Activated CD4-positive, alpha-beta T cell treated with anti-CD3 and anti-CD28 coated beads, Interleukin-2, amount 50 U/mL, for 16 hours (primary cell): ENCODE results near the gene FANCB.

Experiments used
- DNase-seq: peaks from one replicate; pipeline ENCODE4 v3.0.0-alpha.2; 2020

Gene FANCB

DNA sequence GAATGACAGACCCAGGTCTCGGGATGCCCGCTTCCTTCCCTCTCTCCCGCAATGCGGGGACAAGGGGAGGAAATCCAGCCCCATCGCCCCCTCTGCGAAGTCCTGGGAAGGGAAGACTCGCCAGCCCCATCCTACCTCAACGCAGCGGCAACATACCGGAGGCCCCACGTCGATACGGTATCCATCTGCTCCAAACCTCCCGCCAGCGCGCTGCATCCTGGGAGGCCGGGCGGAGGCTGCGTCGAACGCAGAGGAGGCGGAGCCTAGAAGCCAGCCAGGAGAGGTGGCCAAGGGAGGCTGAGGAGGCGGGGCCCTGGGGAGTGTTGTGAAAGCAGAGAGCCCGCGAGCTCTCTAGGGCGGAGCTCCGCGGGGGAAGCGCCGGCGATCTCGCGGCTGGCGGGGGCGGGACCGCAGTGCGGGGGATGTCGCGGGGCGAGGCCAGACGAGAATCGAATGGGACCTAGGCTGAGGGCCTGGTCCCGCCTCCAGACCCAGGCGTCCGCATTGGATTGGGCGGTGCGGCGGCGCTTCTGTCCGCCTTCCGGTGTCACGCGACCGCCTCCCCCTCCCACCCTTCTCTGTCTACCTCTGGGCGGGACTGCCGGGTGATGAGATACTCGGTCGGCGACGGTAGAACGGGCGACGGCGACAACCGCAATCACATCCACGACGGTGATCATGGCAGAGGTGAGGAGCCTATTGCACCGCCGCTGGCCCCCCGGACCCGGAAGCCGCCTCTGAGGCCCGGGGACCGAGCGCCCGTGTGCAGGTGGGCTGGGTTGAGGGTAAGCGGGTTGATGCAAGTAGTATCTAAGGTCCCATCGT, at the start of gene FANCB, which contains the start of gene MOSPD2:
Gene FANCB, minus strand, starts transcription at position 219 of the 825 bp plus-strand sequence. CDS start 7,559 bp downstream, outside the sequence.
Gene MOSPD2, plus strand, starts transcription at position 571 of the 825 bp plus-strand sequence. Its CDS starts 108 bp downstream, at position 679.
- DNase-seq, result peak; percentile 95

DNA sequence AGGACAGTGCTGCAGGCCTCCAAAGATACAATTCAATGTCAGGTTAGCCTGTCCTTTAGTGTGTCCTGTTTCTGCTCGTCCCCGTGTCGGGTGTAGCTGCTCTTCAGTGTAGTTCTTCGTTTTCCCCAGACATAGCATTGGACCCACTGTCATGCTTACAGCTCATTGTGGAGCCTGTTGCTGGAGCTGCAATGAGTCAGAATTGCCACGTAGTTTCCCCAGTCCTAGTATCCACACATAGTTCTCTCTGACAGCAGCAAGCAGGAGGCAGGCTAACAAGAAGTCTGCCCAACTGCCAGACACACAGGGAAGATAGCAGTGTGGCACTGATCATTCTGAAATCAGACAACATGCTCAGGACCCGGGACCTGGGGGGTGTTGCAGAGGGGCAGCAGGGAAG, 49.6 kb upstream of the FANCB start:
- no peak for DNase-seq

DNA sequence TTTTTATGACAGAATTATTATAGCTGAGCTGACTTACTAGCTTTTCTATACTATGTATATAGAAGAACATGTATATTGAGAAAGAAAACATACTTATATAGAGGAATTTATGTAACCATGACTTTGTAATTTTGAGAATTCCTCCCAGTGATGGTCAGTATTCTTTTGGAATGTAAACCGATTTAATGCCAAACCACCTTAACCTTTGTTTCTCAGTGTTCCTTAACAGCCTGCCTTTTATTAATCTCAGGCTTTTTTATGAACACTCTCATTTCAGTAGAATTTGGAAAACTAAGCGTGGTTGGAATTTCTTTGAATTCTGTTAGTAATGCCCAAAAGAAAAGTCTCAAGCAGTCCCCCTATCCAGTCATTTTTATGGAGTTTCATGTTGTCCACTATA, 47.3 kb upstream of the FANCB start:
- DNase-seq, result no peak

DNA sequence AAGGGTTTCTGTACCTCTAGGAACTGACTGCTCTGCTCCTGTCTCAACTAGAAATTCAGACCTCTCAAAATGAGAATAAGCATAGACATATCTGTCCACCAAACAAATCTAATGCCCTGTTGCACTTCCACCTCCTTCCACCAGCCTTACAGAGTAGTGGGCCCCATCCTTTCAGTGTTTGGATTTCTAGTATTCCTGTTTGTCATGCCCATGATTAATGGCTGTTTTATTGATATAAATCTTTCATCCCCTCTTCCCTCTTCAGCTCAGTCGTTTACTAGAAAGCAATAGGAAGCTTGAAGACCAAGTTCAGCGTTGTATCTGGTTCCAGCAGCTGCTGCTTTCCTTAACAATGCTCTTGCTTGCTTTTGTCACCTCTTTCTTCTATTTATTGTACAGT, 46.5 kb upstream of the FANCB start:
- DNase-seq, result no peak

DNA sequence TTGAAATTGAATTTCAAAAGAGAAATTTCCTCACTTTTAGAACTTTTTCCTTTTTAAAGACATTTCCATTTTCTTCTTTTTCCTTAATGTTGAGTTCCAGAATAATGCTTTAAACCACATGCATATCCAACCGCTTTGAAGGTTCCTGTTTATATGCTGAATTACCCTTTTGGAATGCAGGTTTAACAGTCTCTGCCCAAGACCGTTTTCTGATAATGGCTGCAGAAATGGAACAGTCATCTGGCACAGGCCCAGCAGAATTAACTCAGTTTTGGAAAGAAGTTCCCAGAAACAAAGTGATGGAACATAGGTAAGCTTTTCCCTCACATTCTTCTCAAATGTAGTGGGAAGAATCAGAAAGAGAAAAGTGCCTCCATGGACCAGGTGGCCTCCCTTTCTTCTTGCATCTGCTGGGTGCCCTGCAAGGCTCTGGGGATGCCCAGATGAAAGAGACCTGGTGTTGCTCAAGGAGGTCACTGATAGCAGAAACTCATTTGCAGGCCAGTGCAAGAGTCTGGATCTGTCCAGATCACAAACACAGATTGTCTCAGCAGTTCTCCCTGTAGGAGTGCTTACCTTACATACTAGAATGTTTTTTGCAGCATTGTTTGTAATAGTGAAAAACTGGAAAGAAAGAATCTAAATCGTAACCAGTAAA, 43.3 kb upstream of the FANCB start:
- no peak for DNase-seq

DNA sequence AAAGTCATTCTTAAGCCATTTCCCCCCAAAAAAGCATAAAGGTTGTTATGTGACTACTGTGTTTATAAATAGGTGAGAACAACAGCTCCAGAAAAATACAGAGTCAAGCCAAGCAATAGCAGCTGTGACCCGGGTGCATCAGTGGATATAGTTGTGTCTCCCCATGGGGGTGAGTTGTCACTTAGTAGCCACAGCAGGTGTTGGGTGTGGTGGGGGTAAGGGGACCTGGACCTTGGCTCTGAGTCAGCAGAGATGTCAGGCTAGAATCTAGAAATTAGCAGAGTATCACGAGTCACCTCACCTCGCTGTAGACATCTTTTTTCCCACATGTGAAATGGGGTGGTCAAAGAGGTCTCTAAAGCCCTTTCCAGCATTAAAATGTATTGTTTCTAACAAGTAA, 42.7 kb upstream of the FANCB start:
- DNase-seq, result no peak

DNA sequence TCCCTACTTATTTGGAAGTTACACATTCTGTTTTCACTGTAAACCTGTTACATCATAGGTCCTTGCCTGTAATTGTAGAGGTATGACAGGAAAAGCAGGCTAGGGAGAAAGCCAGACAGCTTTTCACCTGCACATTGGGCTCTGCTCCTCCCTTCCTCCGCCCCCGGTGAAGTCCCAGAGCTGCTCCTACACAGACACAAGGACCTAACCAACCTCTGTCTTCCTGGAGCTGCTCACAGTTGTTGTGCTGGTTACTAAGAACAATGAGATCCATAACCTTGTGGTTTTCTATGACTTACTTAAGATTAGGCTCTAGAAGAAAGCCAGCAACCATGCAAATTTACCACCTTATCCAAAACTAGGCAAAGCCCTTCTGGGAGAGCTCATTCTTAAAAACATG, 40.4 kb upstream of the FANCB start:
- DNase-seq, result no peak

DNA sequence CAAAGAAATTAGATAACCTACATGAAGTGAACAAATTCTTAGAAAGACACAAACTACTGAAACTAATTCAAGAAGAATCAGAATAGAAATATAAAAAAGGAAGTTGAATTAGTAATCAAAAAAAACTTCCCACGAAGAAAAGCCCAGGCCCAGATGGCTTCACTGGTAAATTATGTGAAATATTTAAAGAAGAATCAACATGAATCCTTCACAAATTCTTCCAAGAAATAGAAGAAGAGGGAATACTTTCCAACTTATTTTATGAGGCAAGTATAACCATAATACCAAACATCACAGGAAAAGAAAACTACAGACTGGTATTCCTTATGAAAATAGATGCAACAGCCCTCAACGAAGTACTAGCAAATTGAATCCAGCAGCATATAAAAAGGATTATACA, 31.0 kb upstream of the FANCB start:
- DNase-seq, result no peak

DNA sequence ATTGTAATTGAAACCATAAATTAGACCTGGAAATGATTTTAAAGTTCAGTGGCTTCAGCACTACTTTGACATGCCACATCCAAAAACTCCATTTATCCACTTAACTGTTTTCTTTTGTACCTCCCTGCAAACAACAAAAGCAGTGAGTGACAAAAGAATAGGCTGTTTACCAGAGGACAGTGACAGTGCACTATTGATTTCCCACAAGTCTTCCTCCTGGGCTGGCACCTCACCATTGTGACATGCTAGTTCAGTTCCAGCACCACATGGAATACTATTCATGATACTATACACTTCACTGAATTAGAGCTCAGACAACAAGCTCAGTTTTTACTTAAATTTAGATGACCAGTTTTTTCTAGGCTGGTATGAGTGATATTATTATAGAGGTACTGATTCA, 29.7 kb upstream of the FANCB start:
- no peak for DNase-seq

DNA sequence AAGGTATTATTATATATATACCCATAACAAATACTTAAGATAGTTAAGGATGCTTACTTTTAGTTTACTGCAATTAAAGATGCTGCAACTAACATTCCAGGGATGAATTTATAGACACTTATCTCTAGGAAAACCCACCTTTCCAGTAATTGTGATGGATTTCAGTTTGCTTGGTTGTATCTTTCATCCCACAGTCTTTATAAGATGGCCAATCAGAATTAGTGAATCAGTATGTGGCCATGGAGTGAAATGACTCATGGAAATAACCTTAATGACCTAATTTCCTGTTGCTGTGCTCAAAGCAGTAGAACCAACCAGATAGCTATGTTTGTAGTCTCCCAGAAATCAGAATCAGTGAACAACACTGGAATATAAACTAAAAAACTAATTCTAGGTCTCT, 26.7 kb upstream of the FANCB start:
- DNase-seq, result peak; percentile 33

DNA sequence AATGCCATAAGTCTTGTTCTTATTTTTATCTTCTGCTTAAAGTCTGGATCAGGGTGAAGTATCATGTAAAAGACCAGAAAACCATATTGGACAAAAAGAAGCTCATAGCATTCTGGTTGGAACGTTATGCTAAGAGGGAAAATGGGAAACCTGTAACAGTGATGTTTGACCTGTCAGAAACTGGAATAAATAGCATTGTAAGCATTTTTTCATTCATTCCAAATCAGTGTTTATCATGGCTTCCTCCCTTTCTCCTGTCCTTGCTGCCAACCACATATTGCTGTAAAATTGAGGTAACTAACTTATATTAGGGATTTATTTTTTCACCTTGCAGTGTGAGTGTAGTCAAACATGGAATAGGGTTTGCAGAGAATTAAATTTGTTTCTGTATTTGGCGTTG, 24.2 kb upstream of the FANCB start:
- no peak for DNase-seq

DNA sequence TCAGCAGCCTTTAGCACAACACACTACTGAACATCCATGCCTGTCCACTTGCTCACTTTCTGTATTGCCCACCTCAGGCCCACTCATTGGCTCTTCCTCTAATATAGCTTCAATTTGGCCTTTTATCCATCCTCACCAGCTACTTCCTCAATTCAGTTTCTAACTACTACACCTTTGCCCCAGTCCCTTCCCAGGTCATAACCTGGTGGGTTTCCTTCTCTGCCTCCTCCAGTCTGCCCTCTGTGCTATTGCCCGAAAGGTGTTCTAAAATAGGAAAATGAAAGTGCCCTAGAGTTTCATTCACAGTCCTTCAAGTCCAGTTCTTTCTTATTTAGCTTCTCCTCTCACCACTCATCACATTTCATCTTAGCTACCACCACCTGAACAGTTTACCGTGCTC, 23.4 kb upstream of the FANCB start:
- DNase-seq, result no peak

DNA sequence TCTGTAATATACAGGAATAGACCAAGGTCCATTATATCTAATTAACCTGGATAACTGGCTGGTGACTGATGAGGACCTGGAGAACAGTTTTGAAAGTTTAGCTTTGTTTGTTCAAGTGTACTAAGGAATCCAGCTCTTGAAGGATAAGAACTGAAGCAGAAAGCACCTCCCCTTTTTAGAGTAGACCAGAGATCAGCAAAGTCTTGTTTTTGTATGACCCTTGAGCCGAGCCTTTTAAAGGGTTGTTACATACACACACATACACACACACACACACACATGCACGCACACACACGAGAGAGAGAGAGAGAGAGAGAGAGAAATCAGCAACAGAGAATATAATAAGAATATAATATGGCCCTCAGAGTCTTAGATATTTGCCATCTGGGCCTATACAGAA, 13.4 kb upstream of the FANCB start:
- DNase-seq, result no peak

DNA sequence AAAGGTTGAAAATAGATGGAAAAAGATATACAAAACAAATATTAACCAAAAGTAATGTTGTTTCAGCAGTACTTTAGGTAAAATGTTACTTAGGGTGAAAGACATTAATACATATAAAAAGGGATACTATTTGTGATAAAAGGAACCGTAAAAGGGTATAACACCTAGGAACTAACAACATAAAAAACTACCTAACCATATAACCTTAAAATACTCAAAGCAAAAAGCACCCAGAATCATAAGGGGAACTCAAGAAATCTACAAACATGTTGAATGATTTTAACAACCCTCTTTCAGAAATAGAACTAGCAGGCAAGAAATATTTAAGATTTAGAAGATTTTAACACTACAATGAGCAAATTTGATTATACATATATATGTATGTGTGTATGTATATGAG, 11.8 kb upstream of the FANCB start:
- no peak for DNase-seq

DNA sequence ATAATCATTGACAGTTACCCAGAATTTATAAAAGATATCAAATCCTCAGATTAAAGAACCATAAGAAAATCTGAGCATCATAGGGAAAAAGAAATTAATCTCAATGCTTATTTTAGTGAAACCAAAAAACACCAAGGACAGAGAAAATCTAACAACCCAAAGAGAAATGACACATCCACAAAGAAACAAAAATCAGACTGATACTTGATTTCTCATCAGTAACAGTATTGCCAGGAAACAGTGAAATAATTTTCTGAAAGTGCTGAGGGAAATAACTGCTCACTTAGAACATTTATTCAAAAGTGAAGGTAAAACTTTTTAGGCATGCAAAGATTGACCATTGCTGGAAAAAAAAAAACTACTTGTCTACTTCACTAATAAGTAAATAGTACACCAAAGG, 11.0 kb upstream of the FANCB start:
- DNase-seq, result peak; percentile 25

DNA sequence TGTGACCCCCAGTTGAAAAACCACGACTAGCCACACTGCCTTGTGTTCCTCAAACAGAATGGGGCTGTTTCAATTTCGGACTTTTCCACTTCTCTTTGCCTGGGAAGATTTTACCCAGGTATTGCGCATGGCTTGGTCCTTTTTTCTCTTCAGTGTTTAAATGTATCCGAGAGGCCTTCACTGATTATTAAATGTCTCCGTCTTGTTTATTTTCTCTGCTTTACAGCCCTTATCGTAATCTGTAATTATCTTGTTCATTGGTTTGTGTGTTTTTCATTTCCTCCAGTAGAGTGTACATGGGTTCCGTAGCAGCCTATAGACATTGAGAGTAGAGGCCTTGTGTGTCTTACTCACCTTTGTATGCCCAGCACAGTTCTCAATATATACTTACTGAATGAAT, 2.8 kb upstream of the FANCB start:
- no peak for DNase-seq

DNA sequence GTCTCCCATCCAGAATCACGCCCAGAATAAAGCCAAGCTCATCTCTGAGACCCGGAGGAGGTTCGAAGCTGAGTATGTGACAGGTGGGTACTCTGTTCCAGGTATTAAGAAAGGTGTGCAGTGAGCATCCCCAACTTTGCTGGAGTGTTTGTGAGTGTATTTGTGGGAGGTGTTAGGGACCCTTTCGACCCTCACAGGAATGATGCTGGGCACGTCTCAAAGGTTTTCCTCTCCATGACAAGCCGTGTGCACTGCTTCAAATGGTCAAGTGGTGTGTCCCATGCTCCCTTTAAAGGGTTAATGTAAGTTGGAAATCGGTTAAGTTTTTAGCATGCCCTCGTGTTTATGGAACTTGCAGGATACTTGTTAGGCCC, 794 bp upstream of the FANCB start:
- DNase-seq, result no peak

DNA sequence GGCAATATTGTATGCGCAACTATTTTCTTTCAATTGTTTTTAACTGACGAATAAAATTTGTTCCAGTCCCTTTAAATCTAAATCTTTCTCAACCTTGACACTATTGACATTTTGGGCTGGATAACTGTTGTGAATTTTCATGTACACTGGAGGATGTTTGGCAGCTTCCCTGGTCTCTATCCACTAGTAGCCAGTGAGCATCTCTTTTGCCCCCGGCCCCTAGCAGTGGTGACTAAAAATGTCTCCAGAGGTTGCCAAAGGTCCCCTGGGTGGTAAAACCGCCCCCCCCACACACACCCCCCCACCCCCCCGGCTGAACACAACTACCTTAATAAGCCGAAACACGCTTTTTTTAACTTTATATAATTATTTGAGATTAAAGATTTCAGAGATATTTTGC, 514 bp downstream of the FANCB start:
- no peak for DNase-seq

DNA sequence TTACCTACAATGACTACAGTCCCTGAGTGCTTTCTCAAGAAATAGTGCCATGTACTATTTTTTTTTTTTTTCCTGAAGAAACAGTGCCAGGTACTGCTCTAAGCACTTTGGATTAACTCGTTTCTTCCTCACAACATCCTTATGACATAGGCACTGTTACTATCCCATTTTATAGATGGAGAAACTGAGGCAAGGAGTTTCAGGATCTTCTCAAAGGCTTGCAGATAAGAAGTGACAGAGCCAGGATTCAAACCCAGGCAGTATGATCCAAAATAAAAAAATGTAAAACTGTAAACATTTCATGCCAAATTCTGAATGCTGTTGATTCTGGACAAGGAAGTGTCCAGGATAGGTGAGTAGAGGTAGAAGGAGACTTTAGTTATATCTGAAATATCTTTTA, 1.1 kb downstream of the FANCB start:
- no peak for DNase-seq

DNA sequence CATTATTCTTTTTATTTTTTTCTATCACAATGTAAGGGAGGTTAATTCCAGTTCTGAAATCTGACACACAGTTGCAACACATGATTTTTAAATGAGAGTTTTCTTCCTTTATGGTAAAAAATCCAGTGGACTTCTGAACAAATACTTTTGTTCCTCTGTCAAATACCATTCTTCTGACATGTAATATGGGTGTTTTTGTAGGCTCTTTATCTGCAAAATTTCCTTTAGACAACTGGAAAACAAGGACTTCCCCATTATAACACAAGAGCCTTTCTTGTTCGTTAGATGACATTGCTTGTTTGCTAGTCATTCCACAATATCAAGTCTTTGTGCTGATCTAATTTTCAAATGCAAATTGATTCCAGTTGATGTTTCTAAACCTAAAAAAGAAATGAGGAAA, 7.7 kb downstream of the FANCB start:
- DNase-seq, result no peak

DNA sequence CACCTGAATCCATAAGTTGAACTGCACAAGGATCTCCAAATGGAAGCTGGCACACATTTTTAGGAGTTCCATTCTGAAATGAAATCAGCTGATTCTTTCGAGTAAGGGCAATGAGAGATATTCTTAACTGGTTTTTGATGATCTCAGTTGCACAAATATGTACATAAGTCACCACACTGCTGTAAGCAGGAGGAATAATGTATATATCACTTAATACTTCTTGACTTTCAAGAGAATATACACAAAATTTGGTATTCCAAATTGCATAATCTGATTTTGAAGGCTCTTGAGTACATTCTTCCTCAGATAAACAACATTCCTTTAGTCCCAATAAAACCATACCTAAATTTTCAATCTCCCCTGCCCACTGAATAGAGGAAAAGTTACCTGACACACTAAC, 8.2 kb downstream of the FANCB start:
- no peak for DNase-seq

DNA sequence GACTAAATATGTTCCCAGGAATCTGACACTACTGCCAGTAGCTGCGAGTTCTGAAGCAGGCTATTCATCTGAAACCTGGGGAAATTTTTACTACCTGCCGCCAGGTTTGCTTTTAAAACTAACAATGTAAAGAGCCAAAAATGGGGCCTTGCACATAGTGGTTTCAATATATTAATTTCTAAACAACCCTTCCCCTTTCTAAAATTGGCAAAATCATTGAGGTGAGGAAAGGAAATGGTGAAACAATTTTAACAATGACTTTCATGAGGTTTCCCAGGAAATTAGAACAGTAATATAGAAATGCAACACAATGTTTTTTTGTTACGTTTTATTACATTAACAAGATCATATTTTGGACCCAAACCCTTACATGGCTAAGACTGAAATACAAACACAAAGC, 21.3 kb downstream of the FANCB start:
- DNase-seq, result no peak

DNA sequence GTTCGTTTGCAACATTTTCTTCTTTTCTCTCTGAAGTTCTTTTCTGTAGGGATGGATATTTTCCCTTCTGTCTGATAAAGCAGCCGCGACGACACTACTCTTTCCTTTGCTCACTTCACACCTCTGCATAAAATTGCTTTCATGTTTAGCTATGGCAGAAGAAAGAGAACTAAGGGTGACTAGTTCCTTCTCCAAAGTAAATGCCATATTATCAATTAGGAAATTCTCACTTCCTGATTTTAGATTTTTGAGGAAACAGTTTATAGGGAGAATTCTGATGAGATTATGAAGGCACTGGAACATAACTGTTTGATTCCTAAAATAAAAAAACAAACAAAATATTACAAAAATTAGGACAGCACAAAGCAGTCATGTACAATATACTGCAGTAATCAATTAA, 29.2 kb downstream of the FANCB start:
- DNase-seq, result no peak

DNA sequence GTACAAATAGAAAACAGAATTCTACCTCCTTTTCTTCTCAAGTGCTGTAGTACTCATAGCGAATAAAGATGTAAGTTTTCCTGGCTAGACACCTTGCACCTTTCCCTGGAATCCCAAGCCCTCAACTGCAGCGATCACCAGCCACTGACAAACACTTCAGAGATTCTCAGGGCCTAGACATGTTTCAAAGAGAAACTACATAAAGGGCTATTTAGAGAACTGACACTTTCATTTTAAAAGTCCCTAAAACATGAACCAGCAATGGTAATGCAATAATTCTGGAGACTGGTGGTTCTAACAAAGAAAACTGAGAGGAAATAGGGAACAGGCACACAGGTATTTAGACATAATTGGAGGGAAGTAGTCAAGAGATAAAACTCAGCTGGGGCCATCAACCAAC, 35.7 kb downstream of the FANCB start:
- DNase-seq, result no peak

DNA sequence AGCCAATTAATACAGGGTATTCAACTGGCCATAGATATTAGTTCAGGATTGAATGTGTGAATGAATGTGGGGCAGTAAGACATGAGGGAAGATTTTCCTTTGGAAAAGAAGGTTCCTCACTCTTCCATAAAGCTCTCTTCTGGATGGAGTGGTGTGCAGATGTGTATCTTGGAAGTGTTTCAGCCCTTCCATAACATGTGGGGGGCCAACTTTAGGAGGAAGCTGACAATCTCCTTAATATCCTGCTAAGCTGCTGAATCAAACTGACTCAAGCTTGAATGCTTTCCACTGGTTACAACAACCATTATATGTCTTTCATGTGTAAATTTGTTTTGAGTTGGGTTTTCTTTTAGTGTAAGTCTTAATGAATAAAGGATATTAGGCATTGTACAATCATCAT, 40.3 kb downstream of the FANCB start:
- no peak for DNase-seq
